Fibroblast of mammary gland (primary cell): ENCODE results near the gene RAI1.

Experiments used
- DNase-seq: peaks from one replicate; pipeline ENCODE4 v3.0.0-alpha.2; 2010; ENCODE audit warnings: low read depth
- H3K4me3 ChIP-seq: 2 replicates; pipeline ENCODE4 v1.5.1; 2011; ENCODE audit warnings: low read depth, mild to moderate bottlenecking, low read length, moderate library complexity; ENCODE audit not compliant: control insufficient read depth
- CTCF ChIP-seq: conservative IDR thresholded peaks from 2 replicates; pipeline ENCODE4 v1.5.1; 2011; ENCODE audit warnings: low read depth, low read length, inconsistent platforms; ENCODE audit not compliant: control insufficient read depth, insufficient read depth

Gene RAI1

DNA sequence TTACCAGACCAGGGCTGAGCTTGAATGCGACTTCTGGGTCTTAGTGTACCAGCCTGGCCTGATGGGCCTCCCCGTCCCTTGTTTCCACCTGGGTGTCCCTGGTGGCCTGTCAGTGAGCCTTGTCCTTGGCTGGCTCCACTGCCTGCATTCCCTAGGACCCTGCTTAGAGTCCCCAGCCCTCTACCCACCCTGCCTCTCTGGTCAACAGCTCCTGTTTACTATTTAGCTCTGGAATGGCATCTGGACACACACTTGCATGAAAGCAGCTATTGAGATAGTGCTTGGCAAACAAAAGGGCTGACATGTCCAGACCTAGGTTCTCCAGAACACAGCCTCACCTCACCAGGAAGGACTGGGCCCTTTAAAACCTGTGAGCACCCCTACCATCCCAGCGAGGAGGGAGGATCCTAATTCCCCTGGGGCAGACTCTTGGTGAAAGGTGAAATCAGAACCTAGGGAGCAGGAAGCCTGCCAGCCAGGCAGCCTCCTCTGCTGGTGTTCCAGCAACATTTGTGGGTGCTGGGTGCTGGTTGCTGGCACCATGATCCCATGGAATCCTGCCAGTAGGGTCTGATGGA is 38.8 kb downstream of the RAI1 start:
- H3K4me3 ChIP-seq = no peak overlapping the region
- DNase-seq = no peak
- no peak for TF ChIP-seq CTCF

DNA sequence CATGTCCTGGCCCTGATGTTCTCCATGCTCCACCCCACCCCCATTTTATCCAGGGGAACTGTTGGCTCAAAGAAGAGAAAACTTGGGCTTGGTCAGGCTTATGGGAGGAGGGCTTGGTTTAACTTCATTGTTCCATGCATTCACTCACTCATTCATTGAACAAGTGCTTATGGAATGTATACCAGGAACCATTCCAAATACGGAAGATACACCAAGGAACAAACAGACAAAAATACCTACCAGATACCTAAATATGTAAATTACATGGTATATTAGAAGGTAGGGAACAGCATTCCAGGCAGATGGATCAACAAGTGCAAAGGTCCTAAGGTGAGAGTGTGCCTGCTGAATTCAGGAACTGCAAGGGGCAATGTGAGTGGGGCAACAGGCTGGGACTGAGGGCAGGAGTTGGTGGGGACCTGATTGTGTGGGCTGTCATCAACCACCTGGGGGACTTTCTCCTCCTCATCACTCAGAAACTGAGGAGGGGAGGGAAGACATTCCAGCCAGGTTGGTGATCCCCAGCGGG is 39.9 kb downstream of the RAI1 start:
- no peak overlapping the region for H3K4me3 ChIP-seq
- DNase-seq = no peak
- TF ChIP-seq CTCF = no peak

DNA sequence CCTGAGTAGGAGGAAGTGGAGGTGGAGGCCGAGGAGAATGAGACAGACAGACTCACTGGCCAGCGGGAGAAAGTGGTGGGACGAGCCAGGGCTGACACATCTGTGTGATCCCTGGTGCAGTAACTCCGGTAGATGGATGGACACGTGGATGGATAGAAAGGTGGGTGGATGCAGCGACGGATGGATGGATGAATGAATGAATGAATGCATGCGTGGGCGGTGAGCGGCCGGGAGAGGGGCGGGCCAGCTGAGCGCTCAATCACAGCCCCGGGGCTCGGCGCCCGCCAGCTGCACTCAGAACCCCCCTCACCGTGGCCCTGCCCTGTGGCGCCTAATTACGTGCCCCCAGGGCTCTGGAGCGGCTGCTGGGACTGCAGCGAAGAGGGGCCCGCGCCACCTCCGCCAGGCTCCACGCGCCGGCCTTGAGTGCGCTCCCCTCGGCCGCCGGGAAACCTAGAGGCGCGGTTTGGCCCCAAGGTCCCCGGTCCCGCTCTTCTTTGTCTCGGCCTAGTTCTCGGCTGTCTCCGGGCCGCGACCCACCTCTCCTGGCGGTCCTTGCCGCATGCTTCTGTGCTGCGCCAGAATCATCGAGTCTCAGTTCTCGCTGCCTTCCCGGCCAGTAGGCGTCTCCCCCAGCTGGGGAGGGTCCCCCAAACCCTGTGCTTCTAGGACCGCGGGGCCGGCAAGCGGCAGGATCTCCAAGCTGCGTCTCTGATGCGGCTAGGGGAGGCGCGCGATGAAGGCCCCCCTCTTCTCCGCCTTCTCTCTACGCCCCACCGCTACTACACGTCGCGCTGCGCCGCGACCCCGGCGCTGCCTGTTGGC is 41.0 kb downstream of the RAI1 start:
- no peak for TF ChIP-seq CTCF
- DNase-seq = peak; percentile 60
- peak overlapping the region; percentile 48 for H3K4me3 ChIP-seq

- H3K4me3 ChIP-seq = peak overlapping the region; percentile 48
- no peak for DNase-seq
- no peak for TF ChIP-seq CTCF
Observed at GRCh38 chr17:17722906-17723353, 41.7 kb downstream of the RAI1 start.

DNA sequence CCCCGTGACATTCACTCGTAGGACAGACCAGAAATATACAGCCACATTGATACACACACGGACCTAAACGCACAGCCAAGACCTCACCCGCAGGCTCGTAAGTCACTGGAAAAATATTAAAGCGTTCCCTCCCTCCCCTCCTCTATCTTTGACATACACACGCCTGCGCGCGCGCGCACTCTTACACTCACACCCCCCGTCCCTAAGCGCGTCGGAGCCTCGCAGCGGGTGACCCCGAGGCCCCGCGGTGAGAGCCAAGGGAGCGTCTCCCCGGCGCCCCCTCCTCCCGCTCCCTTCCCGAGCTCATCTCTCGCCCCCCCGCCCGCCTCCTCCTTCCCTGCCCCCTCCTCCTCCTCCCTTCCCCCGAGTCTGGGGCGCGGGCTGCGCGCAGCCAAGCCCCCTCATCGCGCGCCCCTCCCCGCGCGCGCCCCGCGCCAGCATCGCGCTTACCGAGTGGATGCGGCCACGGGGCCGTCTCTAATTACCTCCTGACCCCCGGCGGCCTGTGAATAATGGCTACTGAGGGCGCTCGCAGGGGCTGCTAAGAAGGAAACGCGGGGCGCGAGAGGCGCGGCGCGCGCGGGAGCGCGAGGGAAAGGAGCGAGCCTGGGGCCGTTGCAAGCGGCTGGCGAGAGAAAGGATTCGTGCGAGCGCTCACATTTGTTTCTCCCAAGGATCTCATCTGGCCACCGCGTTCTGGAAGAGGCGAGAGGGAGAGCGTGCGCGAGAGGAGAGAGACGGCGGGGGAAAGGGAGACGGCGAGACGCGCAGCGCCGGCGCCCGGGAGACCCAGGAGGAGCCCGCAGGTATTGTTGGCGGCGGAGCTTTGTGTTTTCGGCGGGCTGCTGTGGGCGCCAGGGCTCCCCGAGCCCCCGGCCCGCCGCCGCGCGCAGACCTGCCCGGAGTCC is 42.4 kb downstream of the RAI1 start:
- no peak for TF ChIP-seq CTCF
- peak; percentile 79 for DNase-seq
- H3K4me3 ChIP-seq = peak overlapping the region; percentile 48

GRCh38 chr17:17724307-17725010 is 43.2 kb downstream of the RAI1 start:
- no peak for DNase-seq
- H3K4me3 ChIP-seq = peak overlapping the region; percentile 48
- TF ChIP-seq CTCF = no peak
